Esophagus squamous epithelium (tissue), 4 donors: ENCODE results near the gene DDOST.

Experiments
- POLR2A ChIP-seq, 4 donors: fragments of 450-650 bp; IDR thresholded peaks; one replicate each; pipeline ENCODE4 v1.6.1; 2017; ENCODE audit warnings: antibody characterized with exemption in 4 of 4, mild to moderate bottlenecking in 4 of 4, moderate library complexity in 3 of 4
- TF ChIP-seq, protein P1 (sequence below), 6 experiments: fragments of 450-650 bp in 4 of 6; fragments of 200-600 bp in 2 of 6; sonication (generic) in 2 of 6; IDR thresholded peaks; one replicate each; pipeline ENCODE4 v1.5.1; 2016 to 2019; ENCODE audit warnings: antibody characterized with exemption in 6 of 6, mild to moderate bottlenecking in 4 of 6, moderate library complexity in 4 of 6

DNA sequence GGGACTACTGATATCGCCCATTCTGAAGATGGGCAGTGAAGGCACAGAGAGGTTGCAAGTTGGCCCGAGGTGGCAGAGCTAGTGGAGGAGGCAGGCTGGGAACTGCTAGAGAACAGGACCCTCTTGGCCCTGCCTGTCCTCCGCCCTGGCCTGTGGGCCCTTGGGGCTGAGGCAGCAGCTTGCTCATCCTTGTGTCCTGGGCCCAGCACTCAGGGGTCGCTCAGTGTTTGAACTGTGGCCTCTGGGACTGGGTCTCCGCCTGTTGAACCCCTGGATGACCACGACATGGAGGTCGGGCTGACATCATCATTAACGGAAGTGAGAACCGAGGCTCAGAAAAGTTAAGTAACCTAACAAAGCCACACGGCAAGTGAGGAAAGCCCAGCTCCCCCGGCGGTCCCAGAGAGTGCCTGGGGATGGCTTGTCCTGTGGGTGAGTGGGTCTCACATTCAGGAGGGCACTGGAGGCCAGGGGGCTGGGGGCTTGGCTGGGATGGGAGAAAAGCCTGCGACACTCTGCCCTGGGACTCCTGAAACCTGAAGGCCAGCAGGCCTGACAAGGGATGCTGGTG lies 23.0 kb upstream of the DDOST start:
- TF ChIP-seq, protein P1, sequence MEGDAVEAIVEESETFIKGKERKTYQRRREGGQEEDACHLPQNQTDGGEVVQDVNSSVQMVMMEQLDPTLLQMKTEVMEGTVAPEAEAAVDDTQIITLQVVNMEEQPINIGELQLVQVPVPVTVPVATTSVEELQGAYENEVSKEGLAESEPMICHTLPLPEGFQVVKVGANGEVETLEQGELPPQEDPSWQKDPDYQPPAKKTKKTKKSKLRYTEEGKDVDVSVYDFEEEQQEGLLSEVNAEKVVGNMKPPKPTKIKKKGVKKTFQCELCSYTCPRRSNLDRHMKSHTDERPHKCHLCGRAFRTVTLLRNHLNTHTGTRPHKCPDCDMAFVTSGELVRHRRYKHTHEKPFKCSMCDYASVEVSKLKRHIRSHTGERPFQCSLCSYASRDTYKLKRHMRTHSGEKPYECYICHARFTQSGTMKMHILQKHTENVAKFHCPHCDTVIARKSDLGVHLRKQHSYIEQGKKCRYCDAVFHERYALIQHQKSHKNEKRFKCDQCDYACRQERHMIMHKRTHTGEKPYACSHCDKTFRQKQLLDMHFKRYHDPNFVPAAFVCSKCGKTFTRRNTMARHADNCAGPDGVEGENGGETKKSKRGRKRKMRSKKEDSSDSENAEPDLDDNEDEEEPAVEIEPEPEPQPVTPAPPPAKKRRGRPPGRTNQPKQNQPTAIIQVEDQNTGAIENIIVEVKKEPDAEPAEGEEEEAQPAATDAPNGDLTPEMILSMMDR (IDR thresholded peaks at IDR 0.05): no peak
- TF ChIP-seq POLR2A (IDR thresholded peaks at IDR 0.05): no peak
